GM19395 (cell line): ENCODE measurements around the gene CGNL1.

Experiments used
- ATAC-seq: cut with Tn5 transposase; IDR thresholded peaks from one replicate; pipeline ENCODE4 v1.9.1; 2021; ENCODE audit warnings: mild to moderate bottlenecking, moderate library complexity; ENCODE audit not compliant: unreplicated experiment

CGNL1 gene

GRCh38 chr15:57382969-57383368 lies 6.7 kb downstream of the CGNL1 start:
- no peak for ATAC-seq

DNA sequence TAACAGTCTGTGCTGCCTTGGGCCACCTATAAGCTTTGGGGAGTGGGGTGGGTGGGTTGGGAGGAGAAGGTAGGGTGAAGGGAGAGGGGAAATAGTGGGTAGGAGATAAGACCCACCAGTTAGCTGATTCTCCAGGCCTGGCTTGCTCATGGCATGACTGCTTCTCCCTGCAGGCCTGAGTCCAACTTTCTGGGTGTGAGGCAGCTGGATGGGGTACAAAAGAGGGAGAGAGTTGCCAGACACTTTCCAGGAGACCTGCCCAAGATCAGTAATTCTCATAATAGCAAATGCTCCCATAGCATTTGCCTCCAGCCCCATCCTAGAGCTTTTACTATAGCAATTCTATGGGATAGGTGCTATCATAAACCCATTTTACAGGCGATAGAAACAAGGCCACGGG lies 7.7 kb downstream of the CGNL1 start:
- no peak for ATAC-seq

- no peak for ATAC-seq
Observed at GRCh38 chr15:57384816-57385215, 8.5 kb downstream of the CGNL1 start.

GRCh38 chr15:57385923-57386390 lies 9.7 kb downstream of the CGNL1 start:
- no peak for ATAC-seq

DNA sequence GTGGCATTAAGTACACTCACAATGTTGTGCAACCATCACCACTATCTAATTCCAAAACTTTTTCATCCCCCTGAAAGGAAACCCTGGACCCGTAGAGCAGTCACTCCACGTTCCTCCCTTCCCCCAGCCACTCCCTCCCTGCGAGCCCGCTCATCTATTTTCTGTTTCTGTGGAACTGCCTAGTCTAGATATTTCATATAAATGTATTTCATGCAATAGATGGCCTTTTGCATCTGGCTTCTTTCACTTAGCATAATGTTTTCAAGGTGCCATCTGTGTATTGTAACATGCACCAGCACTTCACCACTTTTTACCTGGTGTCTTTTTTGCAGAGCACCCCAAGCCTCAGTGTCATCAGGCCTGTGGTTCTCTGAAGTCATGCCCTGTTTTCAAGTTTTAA lies 10.7 kb downstream of the CGNL1 start:
- no peak for ATAC-seq

DNA sequence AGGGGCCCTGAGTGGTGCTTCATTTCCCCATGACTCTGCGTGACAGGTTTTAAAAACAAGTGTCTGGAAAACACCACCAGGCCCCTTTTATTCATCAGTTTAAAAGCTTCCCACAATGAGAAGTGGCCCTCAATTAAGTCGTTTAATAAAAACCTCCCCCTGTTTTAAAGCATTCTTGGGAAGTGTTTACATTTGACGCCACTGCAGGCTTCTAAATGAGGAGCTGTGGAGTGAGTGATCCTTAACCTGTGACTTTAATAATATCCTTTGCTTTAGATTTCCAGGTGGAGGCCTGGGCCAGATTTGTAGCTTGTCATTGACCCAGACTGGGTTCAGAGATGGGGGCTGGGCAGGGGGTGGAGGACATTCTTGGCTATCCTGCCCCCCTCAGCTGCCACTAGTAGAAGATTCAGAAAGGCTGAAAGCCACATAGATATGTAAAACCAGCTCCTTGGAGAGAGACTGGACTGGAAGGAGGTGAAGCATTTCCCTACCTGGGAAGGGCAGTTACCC lies 11.3 kb downstream of the CGNL1 start:
- ATAC-seq = no peak

- no peak for ATAC-seq
Observed at GRCh38 chr15:57388464-57388863, 12.2 kb downstream of the CGNL1 start.

- ATAC-seq = no peak
Observed at GRCh38 chr15:57389991-57390390, 13.7 kb downstream of the CGNL1 start.

DNA sequence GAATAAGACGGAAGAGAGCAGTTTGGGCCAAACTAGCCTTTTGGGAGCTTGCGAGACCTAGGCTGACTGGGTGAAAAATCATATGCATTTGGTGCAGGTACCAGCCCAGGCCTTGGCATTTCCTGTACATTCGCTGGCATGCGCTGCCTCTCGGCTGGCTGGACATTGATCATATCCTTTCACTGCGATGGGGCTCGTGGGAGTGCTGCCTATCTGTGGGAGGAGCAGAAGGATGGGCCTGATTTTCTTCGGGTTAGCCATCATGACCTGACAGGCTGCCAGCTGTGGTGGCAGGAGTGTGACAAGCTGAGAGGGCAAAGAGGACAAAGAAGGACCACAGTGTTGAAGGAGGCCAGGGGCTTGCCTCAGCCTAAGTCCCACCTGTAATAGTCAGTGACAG lies 14.3 kb downstream of the CGNL1 start:
- no peak for ATAC-seq

- ATAC-seq = no peak
Observed at GRCh38 chr15:57391537-57391936, 15.2 kb downstream of the CGNL1 start.

DNA sequence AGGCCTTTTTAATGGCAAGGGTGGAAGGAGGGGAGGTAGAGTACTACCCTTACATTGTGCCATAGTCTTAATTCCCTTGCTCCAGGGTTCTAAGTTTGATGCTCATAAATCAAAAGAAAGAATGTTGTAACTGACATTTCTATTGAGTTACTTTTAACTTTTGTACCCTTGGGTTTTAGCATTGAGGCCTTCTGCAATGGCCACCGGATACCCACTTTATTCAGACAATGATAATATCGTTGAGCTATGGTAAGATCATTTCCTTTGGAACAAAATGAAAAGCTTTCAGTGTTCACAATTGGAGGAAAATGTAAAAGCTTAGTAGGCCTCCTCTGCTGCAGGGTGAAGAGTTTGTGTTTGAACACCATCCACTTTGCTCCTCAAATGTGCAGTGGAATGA lies 16.8 kb downstream of the CGNL1 start:
- ATAC-seq = no peak

DNA sequence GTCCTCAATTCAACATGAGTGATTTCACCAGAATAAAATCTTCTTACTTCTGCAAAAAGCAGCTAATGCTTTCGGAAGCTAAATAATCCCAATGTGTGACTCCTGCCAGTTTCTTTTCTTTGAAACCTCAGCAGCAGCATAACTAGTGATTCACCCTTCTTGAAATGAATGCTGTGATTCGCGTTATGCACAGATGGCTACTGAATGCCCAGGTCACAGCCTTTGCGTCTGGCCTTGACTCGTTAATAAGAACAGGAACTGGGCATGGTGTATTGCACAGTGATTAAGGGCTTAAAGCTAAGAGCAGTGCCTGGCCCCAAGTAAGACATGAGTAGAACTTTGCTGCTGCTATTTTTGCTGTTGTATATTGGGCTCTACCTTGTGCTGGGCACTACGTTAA lies 19.0 kb downstream of the CGNL1 start:
- no peak for ATAC-seq

GRCh38 chr15:57398336-57398735 lies 22.0 kb downstream of the CGNL1 start:
- ATAC-seq = no peak

GRCh38 chr15:57401546-57401945 lies 25.2 kb downstream of the CGNL1 start:
- ATAC-seq = no peak

- ATAC-seq = no peak
Observed at GRCh38 chr15:57403017-57403416, 26.7 kb downstream of the CGNL1 start.

DNA sequence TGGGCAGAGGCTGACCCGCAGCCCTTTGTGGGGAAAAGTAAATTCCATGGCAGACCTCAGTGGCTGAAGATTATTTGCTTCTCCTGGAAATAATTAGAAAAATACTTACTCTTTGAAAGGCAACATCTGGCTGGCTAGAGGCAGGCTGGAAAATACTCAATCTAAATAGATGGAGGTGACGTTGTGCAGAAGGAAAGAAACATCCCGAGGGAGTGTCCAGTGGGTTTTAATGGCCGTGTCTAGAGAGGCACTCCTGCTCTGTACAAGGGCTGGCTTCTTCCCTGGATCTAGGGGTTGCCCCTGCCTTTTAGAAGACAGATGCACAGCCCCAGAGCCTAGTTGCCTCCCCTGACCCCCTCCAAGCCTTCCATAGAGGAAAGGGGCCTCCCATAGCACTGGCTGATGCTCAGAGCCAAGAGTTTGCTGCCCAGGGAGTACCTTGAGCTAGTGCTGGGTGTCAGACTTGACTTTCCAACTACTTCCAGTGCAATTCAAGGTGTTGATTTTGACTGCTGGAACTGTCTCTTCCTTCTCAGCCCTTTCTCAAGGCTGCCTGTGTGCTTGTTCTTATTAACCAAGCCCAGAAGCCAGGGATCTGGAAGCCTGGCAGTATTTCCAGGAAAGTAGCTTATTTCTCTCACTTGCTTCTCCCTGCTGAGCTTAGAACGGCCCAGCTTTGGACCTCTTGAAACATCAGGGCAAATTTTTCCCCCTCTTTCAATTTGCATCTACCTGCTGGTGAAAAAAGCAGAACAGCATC lies 27.4 kb downstream of the CGNL1 start:
- ATAC-seq = no peak

GRCh38 chr15:57405133-57405532 lies 28.8 kb downstream of the CGNL1 start:
- no peak for ATAC-seq

GRCh38 chr15:57406062-57406772 lies 29.9 kb downstream of the CGNL1 start:
- no peak for ATAC-seq

GRCh38 chr15:57410373-57410772 lies 34.1 kb downstream of the CGNL1 start:
- no peak for ATAC-seq

DNA sequence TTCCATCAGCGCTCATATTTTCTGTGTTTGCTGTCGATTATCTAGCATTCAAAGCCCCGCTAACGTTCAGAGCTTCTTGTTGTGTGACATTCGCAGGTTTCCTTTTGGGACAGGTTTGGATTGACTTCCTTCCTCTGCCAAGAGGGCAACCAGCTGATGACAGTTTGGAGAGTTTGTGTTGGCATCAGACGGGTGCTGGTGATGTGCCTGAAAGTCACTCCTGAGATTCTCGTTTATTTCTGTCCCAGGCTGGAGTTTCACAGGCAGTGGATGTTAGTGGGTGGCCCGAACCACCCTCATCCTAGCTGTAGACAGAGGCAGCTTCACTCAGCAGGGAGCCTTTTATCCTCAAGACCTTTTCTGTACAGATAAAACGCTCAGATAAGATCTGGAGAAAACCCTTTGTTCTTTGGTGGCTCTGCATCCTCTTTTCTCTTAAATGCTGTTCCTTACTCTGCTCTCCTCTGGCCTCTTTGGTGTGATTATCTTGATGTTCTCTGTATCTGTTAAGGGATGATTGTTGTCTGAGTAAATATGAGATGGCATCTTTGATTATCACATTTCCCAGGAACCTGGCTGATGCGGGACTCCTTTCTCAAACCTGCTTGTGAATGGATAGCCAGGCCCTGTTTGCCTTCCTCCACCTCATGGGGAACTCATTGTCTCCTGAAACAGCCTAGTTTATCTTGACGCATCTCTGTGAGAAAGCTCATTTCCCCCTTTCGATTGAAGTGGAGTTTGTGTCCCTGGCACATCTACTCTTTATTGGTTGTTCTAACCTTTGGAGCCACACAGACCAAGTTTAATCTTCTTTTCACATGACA lies 35.9 kb downstream of the CGNL1 start:
- ATAC-seq = no peak

DNA sequence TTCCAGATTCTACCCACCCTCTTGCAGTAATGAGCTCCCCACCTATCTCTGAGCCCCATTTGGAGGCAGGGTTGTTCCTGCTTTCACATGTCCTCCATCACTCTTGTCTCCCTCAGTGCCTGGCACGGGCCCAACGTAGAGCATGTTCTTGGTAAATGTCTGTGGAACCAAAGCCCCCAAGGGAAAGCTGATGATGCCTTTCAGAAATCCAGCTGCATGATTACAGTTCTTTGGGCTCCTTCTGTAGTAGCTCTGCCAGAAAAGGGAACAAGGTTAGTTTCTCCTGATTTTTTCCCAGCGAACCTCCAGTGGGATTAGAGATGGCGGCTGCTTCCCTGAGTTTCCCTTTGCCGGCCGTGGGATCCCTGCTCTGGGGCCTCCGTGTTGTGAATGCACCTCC lies 39.3 kb downstream of the CGNL1 start:
- no peak for ATAC-seq
